ENCODE measurements around the gene ATN1.
"Not testable (repeated sequence)": the region's sequence is repeated elsewhere in the genome, so short reads cannot be mapped to it uniquely, and the experiment has no call there.

Gene ATN1

GRCh38 chr12:6904280-6905276, 23.2 kb upstream of the ATN1 start, which contains the start of gene LRRC23:
LRRC23 (plus strand) TSS chr12:6904822; CDS start chr12:6905634, 812 bp downstream.
- DNase-seq (ENCODE audit: low spot score) = peak; percentile 95

- no peak for DNase-seq (ENCODE audit: low spot score)
These were observed 22.2 kb upstream of the ATN1 start for GRCh38 chr12:6905414-6906040.

GRCh38 chr12:6908141-6908540, 19.6 kb upstream of the ATN1 start:
- not testable (repeated sequence) for DNase-seq (ENCODE audit: low spot score)

GRCh38 chr12:6909421-6910145, 18.2 kb upstream of the ATN1 start:
- no peak for DNase-seq (ENCODE audit: low spot score)

GRCh38 chr12:6912164-6912935, 15.4 kb upstream of the ATN1 start:
- DNase-seq (ENCODE audit: low spot score) = no peak

- DNase-seq (ENCODE audit: low spot score) = peak; percentile 80
These were observed 13.4 kb upstream of the ATN1 start, which contains the start of gene ENO2 for GRCh38 chr12:6914246-6914946. ENO2 (plus strand) TSS chr12:6914580; CDS start chr12:6915833, 1,253 bp downstream.

- DNase-seq (ENCODE audit: low spot score) = no peak
These were observed 12.6 kb upstream of the ATN1 start for GRCh38 chr12:6914947-6915788.

GRCh38 chr12:6915789-6916285, 11.9 kb upstream of the ATN1 start:
- no peak for DNase-seq (ENCODE audit: low spot score)

GRCh38 chr12:6916426-6917200, 11.1 kb upstream of the ATN1 start:
- DNase-seq (ENCODE audit: low spot score) = no peak

GRCh38 chr12:6917491-6918231, 10.1 kb upstream of the ATN1 start:
- DNase-seq (ENCODE audit: low spot score) = no peak

GRCh38 chr12:6919588-6919987, 8.2 kb upstream of the ATN1 start:
- DNase-seq (ENCODE audit: low spot score) = no peak

- no peak for DNase-seq (ENCODE audit: low spot score)
These were observed 6.2 kb upstream of the ATN1 start for GRCh38 chr12:6921539-6921938.

GRCh38 chr12:6921996-6922946, 5.5 kb upstream of the ATN1 start:
- no peak for DNase-seq (ENCODE audit: low spot score)

GRCh38 chr12:6923003-6923732, 4.6 kb upstream of the ATN1 start:
- no peak for DNase-seq (ENCODE audit: low spot score)

GRCh38 chr12:6923851-6924250, 3.9 kb upstream of the ATN1 start:
- DNase-seq (ENCODE audit: low spot score) = no peak

GRCh38 chr12:6925239-6925539, 2.6 kb upstream of the ATN1 start:
- DNase-seq (ENCODE audit: low spot score) = no peak
